Measurements from ENCODE around the gene CNIH2.

The CNIH2 gene

GRCh38 chr11:66329165-66329673 lies 51.2 kb downstream of the CNIH2 start:
- DNase-seq (ENCODE audit: low read depth in 2 of 2), result no peak

- no peak for DNase-seq (ENCODE audit: low read depth in 2 of 2)
These were observed 53.0 kb downstream of the CNIH2 start for GRCh38 chr11:66330931-66331330.

- DNase-seq (ENCODE audit: low read depth in 2 of 2), result no peak
These were observed 53.8 kb downstream of the CNIH2 start for GRCh38 chr11:66331542-66332370.

- no peak for DNase-seq (ENCODE audit: low read depth in 2 of 2)
These were observed 54.6 kb downstream of the CNIH2 start for GRCh38 chr11:66332371-66333219.

- DNase-seq (ENCODE audit: low read depth in 2 of 2), result no peak
These were observed 55.4 kb downstream of the CNIH2 start for GRCh38 chr11:66333220-66333877.

All from activated CD4-positive, alpha-beta T cell treated with anti-CD3 and anti-CD28 coated beads for 24 hours (primary cell).